Effector memory CD4-positive, alpha-beta T cell (primary cell): ENCODE measurements around the gene KBTBD7.
"Not testable (repeated sequence)": the region's sequence is repeated elsewhere in the genome, so short reads cannot be mapped to it uniquely, and the experiment has no call there.

Source experiments
- DNase-seq, 3 donors: peaks; one replicate each; pipeline ENCODE4 v3.0.0-alpha.2; 2020
- H3K27ac ChIP-seq: 2 replicates; pipeline ENCODE4 v1.7.0; 2013; ENCODE audit warnings: mild to moderate bottlenecking, low read length, moderate library complexity; ENCODE audit not compliant: insufficient read depth, poor library complexity, severe bottlenecking
- H3K27me3 ChIP-seq: replicated peaks from 2 replicates; pipeline ENCODE4 v1.7.0; 2013; ENCODE audit warnings: mild to moderate bottlenecking, low read length; ENCODE audit not compliant: insufficient read depth, control insufficient read depth, poor library complexity, severe bottlenecking
- H3K36me3 ChIP-seq: 2 replicates; pipeline ENCODE4 v1.7.0; 2013; ENCODE audit warnings: mild to moderate bottlenecking, low read length, moderate library complexity; ENCODE audit not compliant: control insufficient read depth, insufficient read depth
- H3K4me1 ChIP-seq: 2 replicates; pipeline ENCODE4 v1.7.0; 2013; ENCODE audit warnings: low read length, mild to moderate bottlenecking; ENCODE audit not compliant: control insufficient read depth, insufficient read depth, poor library complexity, severe bottlenecking
- H3K4me3 ChIP-seq: 2 replicates; pipeline ENCODE4 v1.7.0; 2013; ENCODE audit warnings: low read length, low read depth, mild to moderate bottlenecking; ENCODE audit not compliant: insufficient read depth, poor library complexity, severe bottlenecking
- H3K9me3 ChIP-seq: 2 replicates; pipeline ENCODE4 v1.7.0; 2013; ENCODE audit warnings: mild to moderate bottlenecking, low read length, moderate library complexity; ENCODE audit not compliant: control insufficient read depth

KBTBD7 gene

DNA sequence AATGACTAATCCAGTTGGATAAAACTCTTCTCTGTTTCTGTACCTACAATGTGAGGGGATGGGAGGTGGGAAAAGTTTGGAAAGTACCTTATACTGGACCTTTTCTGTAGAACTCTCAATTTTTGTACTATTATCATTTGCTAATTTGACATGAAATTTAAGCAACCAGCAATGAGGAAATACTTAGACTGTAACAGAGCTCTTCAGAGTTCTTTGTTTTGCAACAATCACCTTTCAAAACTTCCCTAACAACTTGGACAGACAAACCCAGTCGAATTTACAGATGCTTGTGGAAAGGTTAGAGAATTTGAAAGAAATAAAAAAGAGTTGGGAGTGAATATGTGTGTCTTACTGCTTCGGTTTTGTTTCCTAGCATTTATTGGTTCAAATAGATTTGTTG, 16.8 kb downstream of the KBTBD7 start:
- no peaks in the 10 kb centered on the region for H3K9me3 ChIP-seq
- no peak overlapping the region for H3K4me3 ChIP-seq
- no peak for DNase-seq
- H3K36me3 ChIP-seq, result no peaks in the 10 kb centered on the region
- H3K27me3 ChIP-seq, result no peaks in the 10 kb centered on the region
- H3K27ac ChIP-seq, result no peak overlapping the region
- no peaks in the 10 kb centered on the region for H3K4me1 ChIP-seq

DNA sequence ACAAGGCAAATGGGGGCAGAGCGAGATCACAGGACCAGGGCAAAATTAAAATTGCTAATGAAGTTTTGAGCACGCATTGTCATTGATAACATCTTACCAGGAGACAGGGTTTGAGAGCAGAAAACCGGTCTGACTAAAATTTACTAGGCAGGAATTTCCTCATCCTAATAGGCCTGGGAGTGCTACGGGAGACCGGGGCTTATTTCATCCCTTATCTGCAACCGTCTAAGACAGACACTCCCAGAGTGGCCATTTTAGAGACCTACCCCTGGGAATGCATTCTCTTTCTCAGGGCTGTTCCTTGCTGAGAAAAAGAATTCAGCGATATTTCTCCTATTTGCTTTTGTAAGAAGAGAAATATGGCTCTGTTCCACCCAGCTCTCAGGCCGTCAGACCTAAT, 18.8 kb downstream of the KBTBD7 start:
- not testable (repeated sequence) for H3K27me3 ChIP-seq, H3K27ac ChIP-seq, H3K4me3 ChIP-seq, H3K4me1 ChIP-seq, DNase-seq, H3K9me3 ChIP-seq, H3K36me3 ChIP-seq

DNA sequence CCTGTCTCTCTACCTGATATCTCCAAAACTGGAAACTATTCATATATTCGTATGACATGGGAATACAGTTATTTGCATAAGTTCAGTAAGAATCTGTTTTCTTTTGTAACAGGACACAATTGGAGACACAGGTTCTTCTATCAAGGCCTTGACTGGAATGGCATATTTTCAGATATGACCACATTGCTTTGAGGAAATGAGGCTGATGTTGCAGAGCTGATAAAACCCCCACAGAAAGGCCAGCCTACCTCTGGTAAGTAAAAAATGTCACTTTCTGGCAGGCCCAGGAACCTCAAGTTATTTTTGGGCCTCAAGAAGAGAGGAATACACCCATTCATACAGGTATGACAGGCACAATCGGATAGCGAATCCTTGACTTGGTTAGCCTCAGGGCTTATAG, 32.2 kb downstream of the KBTBD7 start:
- no peaks in the 10 kb centered on the region for H3K4me1 ChIP-seq
- H3K27me3 ChIP-seq, result no peaks in the 10 kb centered on the region
- H3K4me3 ChIP-seq, result no peak overlapping the region
- DNase-seq, result no peak
- no peak overlapping the region for H3K27ac ChIP-seq
- H3K36me3 ChIP-seq, result no peaks in the 10 kb centered on the region
- no peaks in the 10 kb centered on the region for H3K9me3 ChIP-seq

DNA sequence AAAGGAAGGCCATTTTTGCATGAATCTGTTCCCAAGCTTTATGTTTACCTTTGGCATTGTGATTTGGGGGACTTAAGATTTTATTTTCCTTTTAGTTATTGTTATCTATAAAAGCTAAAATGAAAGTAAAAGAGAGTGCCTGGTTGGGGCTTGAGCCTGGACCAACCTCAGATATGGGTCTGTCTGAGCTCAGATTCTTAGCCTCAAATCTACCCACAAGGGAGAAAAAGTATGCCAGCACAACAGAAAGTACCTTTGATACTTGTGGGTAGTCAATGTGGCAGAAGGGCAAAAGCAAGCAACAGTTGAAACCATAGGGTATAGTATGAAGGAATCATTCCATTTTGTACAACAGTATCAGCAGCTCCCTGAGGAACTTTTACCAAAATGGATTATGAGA, 35.2 kb downstream of the KBTBD7 start:
- Histone ChIP-seq H3K27ac (no peak overlapping the region), H3K36me3 (no peaks in the 10 kb centered on the region), H3K9me3 (no peaks in the 10 kb centered on the region), H3K4me1 (no peaks in the 10 kb centered on the region), H3K27me3 (no peaks in the 10 kb centered on the region), H3K4me3 (no peak overlapping the region)
- DNase-seq, result no peak

DNA sequence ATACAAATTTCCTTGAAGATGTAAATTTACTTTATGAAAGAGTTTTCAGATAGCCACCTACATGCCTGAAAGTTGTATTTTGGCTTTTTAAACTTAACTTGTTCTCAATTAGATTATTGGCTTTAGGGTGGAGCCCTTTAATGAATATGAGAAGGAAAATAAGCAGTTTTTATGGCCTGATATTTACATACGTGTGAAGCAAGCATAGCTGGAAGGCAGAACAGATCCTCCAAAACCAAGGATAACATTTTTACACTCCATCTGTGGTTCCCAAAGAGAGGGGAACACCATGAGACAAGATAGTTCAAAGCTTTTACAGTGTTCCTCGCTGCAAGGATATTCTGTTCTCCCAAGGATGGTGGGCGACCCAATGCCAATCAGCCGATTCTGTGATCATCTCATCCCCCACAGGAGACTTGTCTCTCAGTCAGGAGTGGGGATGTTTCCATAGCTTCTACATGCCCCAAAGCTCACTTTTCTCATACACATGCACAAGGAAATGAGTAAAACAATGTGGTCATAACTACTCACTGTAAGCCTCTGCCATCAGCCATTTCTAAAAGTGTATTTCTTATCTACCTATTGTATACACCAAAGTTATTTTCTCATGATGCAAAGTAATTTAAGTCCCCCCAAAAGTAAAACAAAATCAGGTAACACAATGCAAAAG, 37.2 kb downstream of the KBTBD7 start:
- H3K36me3 ChIP-seq, result no peaks in the 10 kb centered on the region
- H3K4me3 ChIP-seq, result no peak overlapping the region
- H3K27me3 ChIP-seq, result no peaks in the 10 kb centered on the region
- no peaks in the 10 kb centered on the region for H3K4me1 ChIP-seq
- no peak for DNase-seq
- H3K9me3 ChIP-seq, result peaks cover 6% of the 10 kb centered on the region
- no peak overlapping the region for H3K27ac ChIP-seq

DNA sequence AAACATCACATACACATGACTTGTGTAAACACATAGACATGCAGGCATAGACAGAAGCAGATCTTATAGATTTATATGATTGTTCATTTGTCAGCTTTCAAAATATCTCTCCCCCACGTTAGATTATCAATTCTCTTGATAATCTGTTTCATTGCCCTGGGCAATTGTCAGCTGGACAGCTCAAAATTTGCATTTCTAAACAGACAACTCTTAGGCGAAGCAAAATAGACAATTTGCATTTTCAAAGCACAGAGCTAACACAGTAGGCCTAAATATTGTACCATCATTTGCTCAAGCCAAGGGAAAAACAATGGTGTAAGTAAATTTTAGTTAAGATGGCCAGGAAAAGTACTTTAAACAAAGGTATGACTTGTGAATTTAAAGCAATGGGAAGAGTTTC, 37.7 kb downstream of the KBTBD7 start:
- peaks cover 10% of the 10 kb centered on the region for H3K9me3 ChIP-seq
- no peak for DNase-seq
- no peaks in the 10 kb centered on the region for H3K27me3 ChIP-seq
- no peak overlapping the region for H3K4me3 ChIP-seq
- no peaks in the 10 kb centered on the region for H3K4me1 ChIP-seq
- no peaks in the 10 kb centered on the region for H3K36me3 ChIP-seq
- H3K27ac ChIP-seq, result no peak overlapping the region

DNA sequence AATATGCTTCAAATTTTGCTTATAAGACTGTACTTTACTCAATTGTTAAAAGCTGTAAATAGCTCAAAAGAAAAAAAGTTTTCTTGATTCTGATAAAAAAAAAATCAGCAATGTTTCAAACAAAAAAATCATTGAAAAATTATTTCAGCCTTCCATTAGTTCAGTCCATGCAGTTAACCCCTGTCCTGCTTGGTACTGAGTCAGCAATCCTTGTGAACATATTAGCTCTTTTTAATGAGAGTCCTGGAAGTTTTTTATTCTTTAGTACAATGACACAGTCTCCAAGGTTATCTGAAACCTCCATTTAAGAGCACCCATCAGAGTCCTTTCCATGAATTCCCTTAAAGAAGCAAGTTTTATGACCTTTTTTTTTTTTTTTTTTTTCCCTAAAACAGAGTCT, 40.3 kb downstream of the KBTBD7 start:
- H3K9me3 ChIP-seq, result peaks cover 13% of the 10 kb centered on the region
- no peak overlapping the region for H3K4me3 ChIP-seq
- H3K27ac ChIP-seq, result no peak overlapping the region
- no peaks in the 10 kb centered on the region for H3K4me1 ChIP-seq
- H3K27me3 ChIP-seq, result no peaks in the 10 kb centered on the region
- no peaks in the 10 kb centered on the region for H3K36me3 ChIP-seq
- DNase-seq, result no peak

DNA sequence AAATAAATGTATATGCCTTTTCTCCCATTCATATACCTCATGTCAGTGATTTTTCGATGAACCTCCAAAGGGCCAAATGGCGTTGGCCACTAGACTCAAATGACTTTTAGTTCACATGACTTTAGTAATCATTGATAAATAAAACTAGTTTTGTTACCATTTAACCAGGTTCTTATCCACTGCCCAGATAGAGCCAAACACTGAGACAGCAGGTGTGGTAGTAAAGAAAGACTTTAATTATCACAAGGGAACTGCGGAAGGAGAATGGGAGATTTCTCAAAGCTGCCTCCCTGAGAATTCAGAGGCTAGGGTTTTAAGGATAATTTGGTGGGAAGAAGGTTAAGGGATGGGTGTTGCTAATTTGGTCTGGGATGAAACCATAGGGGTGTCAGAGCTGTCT, 42.4 kb downstream of the KBTBD7 start:
- no peaks in the 10 kb centered on the region for H3K36me3 ChIP-seq
- DNase-seq, result no peak
- no peaks in the 10 kb centered on the region for H3K4me1 ChIP-seq
- H3K27me3 ChIP-seq, result no peaks in the 10 kb centered on the region
- H3K9me3 ChIP-seq, result peaks cover 24% of the 10 kb centered on the region
- no peak overlapping the region for H3K4me3 ChIP-seq
- no peak overlapping the region for H3K27ac ChIP-seq

DNA sequence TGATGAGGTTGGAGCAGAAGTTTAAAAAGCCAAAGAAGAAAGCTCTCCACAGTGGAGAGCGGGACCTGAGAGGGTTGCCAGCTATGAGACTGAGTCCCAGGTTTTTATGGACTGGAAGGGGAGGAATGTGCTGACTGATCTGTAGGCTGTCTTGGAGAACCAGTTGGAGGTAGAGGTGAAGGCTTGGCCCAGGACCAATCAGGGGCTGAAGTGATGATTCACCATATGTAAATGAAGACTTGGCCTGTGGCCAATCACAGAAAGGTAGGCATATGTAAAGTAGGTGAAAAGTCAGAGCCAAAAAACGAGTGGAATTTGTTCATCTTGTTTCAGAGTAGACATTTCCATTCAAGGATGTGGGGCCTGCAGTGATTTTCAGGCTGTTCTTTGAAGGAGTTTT, 44.3 kb downstream of the KBTBD7 start:
- Histone ChIP-seq H3K9me3 (peaks cover 24% of the 10 kb centered on the region), H3K4me1 (no peaks in the 10 kb centered on the region), H3K4me3 (no peak overlapping the region), H3K36me3 (no peaks in the 10 kb centered on the region), H3K27me3 (no peaks in the 10 kb centered on the region), H3K27ac (no peak overlapping the region)
- no peak for DNase-seq

DNA sequence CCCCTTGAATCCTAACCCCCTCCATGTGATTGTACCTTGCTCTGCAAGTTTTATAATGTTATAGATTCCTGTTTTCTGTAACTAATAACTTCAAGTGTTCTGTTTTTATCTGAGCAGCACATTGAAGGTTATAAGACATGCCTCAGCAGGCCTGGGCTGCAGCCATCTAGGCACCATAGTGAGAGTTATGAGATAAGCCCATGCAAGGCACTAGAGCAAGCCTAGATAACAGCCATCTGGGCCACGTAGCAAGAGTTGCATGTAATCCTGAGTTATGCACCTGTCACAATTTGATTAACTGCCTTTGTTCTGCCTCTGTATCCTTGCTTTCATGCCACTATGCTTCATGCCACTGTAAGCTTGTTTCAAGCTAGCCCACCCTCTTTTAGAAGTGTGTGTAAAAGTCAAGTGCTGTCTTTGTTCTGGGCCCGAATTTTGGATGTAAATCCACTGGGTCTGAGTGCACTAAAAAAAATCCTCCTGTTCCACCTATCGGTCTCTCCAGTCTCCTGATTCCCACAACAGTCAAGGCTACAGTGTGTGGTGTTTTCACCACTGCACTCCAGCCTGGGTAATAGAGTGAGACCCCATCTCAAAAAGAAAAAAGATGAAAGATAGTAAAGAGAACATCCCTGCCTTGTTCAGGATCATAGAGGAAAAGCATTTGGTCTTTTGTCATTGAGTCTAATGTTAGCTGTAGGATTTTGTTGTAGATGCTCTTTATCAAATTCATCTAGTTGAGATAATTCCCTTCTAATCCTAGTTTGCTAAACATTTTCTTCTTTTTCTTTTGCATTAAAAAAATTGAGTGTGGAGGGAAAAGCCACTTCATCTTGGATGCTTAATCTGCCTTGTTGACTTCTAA, 45.7 kb downstream of the KBTBD7 start:
- DNase-seq, result no peak
- Histone ChIP-seq H3K4me3 (no peak overlapping the region), H3K36me3 (no peaks in the 10 kb centered on the region), H3K9me3 (peaks cover 24% of the 10 kb centered on the region), H3K4me1 (no peaks in the 10 kb centered on the region), H3K27ac (no peak overlapping the region), H3K27me3 (no peaks in the 10 kb centered on the region)
